ENCODE data around the gene RHOF.
"Not testable (repeated sequence)": the region's sequence is repeated elsewhere in the genome, so short reads cannot be mapped to it uniquely, and the experiment has no call there.

The RHOF gene

GRCh38 chr12:121775501-121775900, 18.0 kb downstream of the RHOF start:
- no peak for DNase-seq
- no peak for ATAC-seq

- no peak for DNase-seq
- no peak for ATAC-seq
Observed at GRCh38 chr12:121774968-121775474, 18.5 kb downstream of the RHOF start.

- DNase-seq (peak; percentile 84), ATAC-seq (peak; percentile 79)
Observed at GRCh38 chr12:121773011-121773777, 20.3 kb downstream of the RHOF start.

- ATAC-seq (no peak), DNase-seq (no peak)
Observed at GRCh38 chr12:121770813-121771625, 22.5 kb downstream of the RHOF start.

- no peak for ATAC-seq
Observed at GRCh38 chr12:121770388-121770787, 23.1 kb downstream of the RHOF start.

GRCh38 chr12:121769831-121770301, 23.6 kb downstream of the RHOF start:
- no peak for DNase-seq
- no peak for ATAC-seq

More at GRCh38 chr12:121770388-121770787, 23.1 kb downstream of the RHOF start:
- DNase-seq: no peak

GRCh38 chr12:121769297-121769830, 24.1 kb downstream of the RHOF start:
- no peak for DNase-seq
- ATAC-seq: no peak

GRCh38 chr12:121767525-121768016, 25.9 kb downstream of the RHOF start:
- ATAC-seq (no peak), DNase-seq (no peak)

GRCh38 chr12:121766290-121767039, 27.0 kb downstream of the RHOF start:
- peak; percentile 47 for ATAC-seq
- no peak for DNase-seq

GRCh38 chr12:121765573-121765972, 27.9 kb downstream of the RHOF start:
- DNase-seq: no peak
- ATAC-seq: no peak

GRCh38 chr12:121764808-121765207, 28.7 kb downstream of the RHOF start:
- ATAC-seq (no peak), DNase-seq (no peak)

- ATAC-seq (no peak), DNase-seq (no peak)
Observed at GRCh38 chr12:121762269-121762668, 31.2 kb downstream of the RHOF start.

- ATAC-seq, DNase-seq: not testable (repeated sequence)
Observed at GRCh38 chr12:121758536-121758935, 35.0 kb downstream of the RHOF start.

GRCh38 chr12:121755591-121755990, 37.9 kb downstream of the RHOF start:
- DNase-seq (no peak), ATAC-seq (no peak)

- DNase-seq (no peak), ATAC-seq (no peak)
Observed at GRCh38 chr12:121754836-121755235, 38.7 kb downstream of the RHOF start.

GRCh38 chr12:121753844-121754264, 39.6 kb downstream of the RHOF start:
- DNase-seq (no peak), ATAC-seq (no peak)

- DNase-seq (no peak), ATAC-seq (no peak)
Observed at GRCh38 chr12:121751749-121752351, 41.6 kb downstream of the RHOF start.

GRCh38 chr12:121751034-121751433, 42.5 kb downstream of the RHOF start:
- ATAC-seq: no peak
- no peak for DNase-seq

GRCh38 chr12:121750507-121750955, 43.0 kb downstream of the RHOF start:
- ATAC-seq (no peak), DNase-seq (no peak)

GRCh38 chr12:121749267-121749666, 44.2 kb downstream of the RHOF start:
- no peak for ATAC-seq
- no peak for DNase-seq

- ATAC-seq: peak; percentile 84
- peak; percentile 26 for DNase-seq
Observed at GRCh38 chr12:121748571-121749265, 44.8 kb downstream of the RHOF start.
